SK-N-SH (cell line): ENCODE measurements around the gene SLC5A11.

Experiments used
- MXI1 ChIP-seq: IDR thresholded peaks from 2 replicates; pipeline ENCODE4 v1.6.1; 2012; ENCODE audit warnings: mild to moderate bottlenecking, low read depth, low read length, improper control_type of control experiment
- POLR2AphosphoS5 ChIP-seq: IDR thresholded peaks from 2 replicates; pipeline ENCODE4 v1.6.1; 2012; ENCODE audit warnings: low read depth, low read length
- USF1 ChIP-seq: IDR thresholded peaks from 2 replicates; pipeline ENCODE4 v1.4.0; 2012; ENCODE audit warnings: low read depth, borderline replicate concordance

GRCh38 chr16:24849641-24850040, 3.9 kb downstream of the SLC5A11 start:
- TF ChIP-seq USF1 (no peak), MXI1 (no peak), POLR2AphosphoS5 (no peak)
